Measurements from ENCODE around the gene PODXL.

PODXL gene

GRCh38 chr7:131497454-131497853 lies 59.0 kb downstream of the PODXL start:
- Histone ChIP-seq H3K9ac (ENCODE audit: low read depth in 1 of 2, low read length in 2 of 2) (no peak overlapping the region), H3K27me3 (ENCODE audit: control insufficient read depth in 2 of 2, insufficient read depth in 2 of 2, low read length in 2 of 2) (no peaks in the 10 kb centered on the region), H3K9me3 (ENCODE audit: control insufficient read depth in 2 of 2, low read length in 2 of 2) (no peaks in the 10 kb centered on the region), H3K4me3 (ENCODE audit: low read length in 2 of 2) (no peak overlapping the region), H3K4me1 (ENCODE audit: control insufficient read depth in 2 of 2, insufficient read depth in 2 of 2, low read length in 2 of 2) (no peaks in the 10 kb centered on the region), H3K36me3 (ENCODE audit: control insufficient read depth in 2 of 2, insufficient read depth in 2 of 2, low read length in 2 of 2) (peaks cover 0 to 16% of the 10 kb centered on the region in 2 donors), H3K27ac (ENCODE audit: low read depth in 2 of 2, low read length in 2 of 2) (no peak overlapping the region)

DNA sequence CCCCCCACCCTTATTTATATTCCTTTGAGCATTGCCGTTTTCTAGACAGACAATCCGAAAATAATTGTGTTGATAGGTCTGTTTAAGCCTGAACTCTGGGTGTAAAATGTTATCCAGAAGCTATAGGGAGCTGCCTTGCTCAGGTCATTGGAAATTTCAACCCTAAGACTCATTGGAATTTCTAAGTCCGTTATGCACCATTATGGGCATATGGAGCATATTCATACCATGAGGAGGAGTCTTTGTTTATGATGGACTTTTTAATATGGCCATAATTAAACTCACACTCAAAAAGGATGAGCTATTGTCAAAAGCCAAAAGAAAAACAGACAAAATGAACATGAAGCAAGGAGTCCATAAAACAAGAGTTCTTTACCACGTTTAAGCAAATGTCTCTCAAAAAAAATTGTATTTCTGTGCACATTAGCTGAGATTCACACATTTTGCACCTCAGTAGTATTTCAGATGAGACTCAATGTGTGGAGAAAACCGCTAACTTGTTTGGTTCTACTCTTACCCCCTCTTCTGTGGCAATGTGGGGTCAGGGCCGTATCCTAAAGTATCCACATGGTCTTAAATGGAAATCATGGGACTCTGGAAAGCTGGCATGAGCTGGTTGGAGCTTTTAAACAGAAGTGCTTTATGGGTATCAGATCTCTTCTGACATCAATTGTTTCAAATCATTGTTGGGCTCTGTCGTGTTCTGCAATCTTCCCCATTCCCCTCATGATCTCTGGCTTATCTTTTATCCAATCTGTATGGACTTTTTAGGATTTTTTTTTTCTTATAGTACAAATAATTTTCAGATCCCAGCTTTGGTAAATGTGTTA lies 60.5 kb downstream of the PODXL start:
- no peak overlapping the region for H3K9ac ChIP-seq (ENCODE audit: low read depth in 1 of 2, low read length in 2 of 2)
- H3K27me3 ChIP-seq (ENCODE audit: control insufficient read depth in 2 of 2, insufficient read depth in 2 of 2, low read length in 2 of 2), result no peaks in the 10 kb centered on the region
- no peaks in the 10 kb centered on the region for H3K4me1 ChIP-seq (ENCODE audit: control insufficient read depth in 2 of 2, insufficient read depth in 2 of 2, low read length in 2 of 2)
- H3K27ac ChIP-seq (ENCODE audit: low read depth in 2 of 2, low read length in 2 of 2), result no peak overlapping the region
- peaks cover 0 to 16% of the 10 kb centered on the region in 2 donors for H3K36me3 ChIP-seq (ENCODE audit: control insufficient read depth in 2 of 2, insufficient read depth in 2 of 2, low read length in 2 of 2)
- no peaks in the 10 kb centered on the region for H3K9me3 ChIP-seq (ENCODE audit: control insufficient read depth in 2 of 2, low read length in 2 of 2)
- H3K4me3 ChIP-seq (ENCODE audit: low read length in 2 of 2), result no peak overlapping the region

GRCh38 chr7:131494182-131494581 lies 62.2 kb downstream of the PODXL start:
- H3K9ac ChIP-seq (ENCODE audit: low read depth in 1 of 2, low read length in 2 of 2), result no peak overlapping the region
- no peaks in the 10 kb centered on the region for H3K27me3 ChIP-seq (ENCODE audit: control insufficient read depth in 2 of 2, insufficient read depth in 2 of 2, low read length in 2 of 2)
- peaks cover 0 to 16% of the 10 kb centered on the region in 2 donors for H3K36me3 ChIP-seq (ENCODE audit: control insufficient read depth in 2 of 2, insufficient read depth in 2 of 2, low read length in 2 of 2)
- H3K4me1 ChIP-seq (ENCODE audit: control insufficient read depth in 2 of 2, insufficient read depth in 2 of 2, low read length in 2 of 2), result no peaks in the 10 kb centered on the region
- H3K4me3 ChIP-seq (ENCODE audit: low read length in 2 of 2), result no peak overlapping the region
- no peaks in the 10 kb centered on the region for H3K9me3 ChIP-seq (ENCODE audit: control insufficient read depth in 2 of 2, low read length in 2 of 2)
- H3K27ac ChIP-seq (ENCODE audit: low read depth in 2 of 2, low read length in 2 of 2), result no peak overlapping the region

DNA sequence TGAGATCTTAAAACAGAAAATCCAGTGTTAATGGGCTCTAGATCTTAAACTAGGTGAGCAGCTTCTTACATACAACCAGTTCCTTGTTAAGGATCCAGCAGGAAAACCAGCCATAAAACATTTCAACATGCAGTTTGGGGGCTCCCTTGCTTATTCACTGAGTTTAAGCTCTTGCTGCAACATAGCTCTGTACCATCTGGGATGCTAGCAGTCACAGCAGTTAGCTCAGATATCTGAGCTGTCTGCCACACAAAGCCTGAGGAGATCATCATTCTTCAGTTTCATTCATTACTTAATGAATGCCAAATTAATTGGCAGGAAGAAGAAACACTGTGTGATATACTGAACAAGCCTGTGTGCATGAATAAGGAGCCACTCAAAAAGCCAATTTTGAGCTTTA lies 62.8 kb downstream of the PODXL start:
- H3K9ac ChIP-seq (ENCODE audit: low read depth in 1 of 2, low read length in 2 of 2), result no peak overlapping the region
- H3K27me3 ChIP-seq (ENCODE audit: control insufficient read depth in 2 of 2, insufficient read depth in 2 of 2, low read length in 2 of 2), result no peaks in the 10 kb centered on the region
- H3K27ac ChIP-seq (ENCODE audit: low read depth in 2 of 2, low read length in 2 of 2), result no peak overlapping the region
- H3K4me3 ChIP-seq (ENCODE audit: low read length in 2 of 2), result no peak overlapping the region
- no peaks in the 10 kb centered on the region for H3K4me1 ChIP-seq (ENCODE audit: control insufficient read depth in 2 of 2, insufficient read depth in 2 of 2, low read length in 2 of 2)
- H3K36me3 ChIP-seq (ENCODE audit: control insufficient read depth in 2 of 2, insufficient read depth in 2 of 2, low read length in 2 of 2), result peaks cover 0 to 14% of the 10 kb centered on the region in 2 donors
- no peaks in the 10 kb centered on the region for H3K9me3 ChIP-seq (ENCODE audit: control insufficient read depth in 2 of 2, low read length in 2 of 2)

- H3K27ac ChIP-seq (ENCODE audit: low read depth in 2 of 2, low read length in 2 of 2), result no peak overlapping the region
- no peaks in the 10 kb centered on the region for H3K27me3 ChIP-seq (ENCODE audit: control insufficient read depth in 2 of 2, insufficient read depth in 2 of 2, low read length in 2 of 2)
- no peak overlapping the region for H3K9ac ChIP-seq (ENCODE audit: low read depth in 1 of 2, low read length in 2 of 2)
- no peaks in the 10 kb centered on the region for H3K4me1 ChIP-seq (ENCODE audit: control insufficient read depth in 2 of 2, insufficient read depth in 2 of 2, low read length in 2 of 2)
- H3K9me3 ChIP-seq (ENCODE audit: control insufficient read depth in 2 of 2, low read length in 2 of 2), result no peaks in the 10 kb centered on the region
- H3K36me3 ChIP-seq (ENCODE audit: control insufficient read depth in 2 of 2, insufficient read depth in 2 of 2, low read length in 2 of 2), result peaks cover 0 to 10% of the 10 kb centered on the region in 2 donors
- H3K4me3 ChIP-seq (ENCODE audit: low read length in 2 of 2), result no peak overlapping the region
Measured at GRCh38 chr7:131493081-131493480, 63.3 kb downstream of the PODXL start.

DNA sequence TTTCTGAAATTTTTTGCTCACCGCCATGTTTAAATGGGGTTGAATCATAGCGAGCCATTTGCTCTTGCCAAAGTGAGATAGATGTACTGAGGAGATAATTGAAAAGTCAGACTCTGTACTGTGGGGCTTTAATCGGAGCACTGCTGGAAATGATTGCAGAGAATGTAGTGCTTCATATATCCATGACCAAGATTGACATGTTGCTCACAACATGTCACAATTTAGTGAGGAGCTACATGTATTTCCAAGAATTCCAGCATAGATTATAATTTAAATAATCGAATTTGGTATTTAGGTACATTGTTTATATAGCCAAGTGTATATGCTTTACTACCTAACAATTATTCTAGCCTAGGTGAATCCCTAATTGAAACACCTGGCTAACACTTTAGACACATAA lies 66.5 kb downstream of the PODXL start:
- peaks cover 2 to 5% of the 10 kb centered on the region in 2 donors for H3K36me3 ChIP-seq (ENCODE audit: control insufficient read depth in 2 of 2, insufficient read depth in 2 of 2, low read length in 2 of 2)
- no peaks in the 10 kb centered on the region for H3K4me1 ChIP-seq (ENCODE audit: control insufficient read depth in 2 of 2, insufficient read depth in 2 of 2, low read length in 2 of 2)
- no peak overlapping the region for H3K27ac ChIP-seq (ENCODE audit: low read depth in 2 of 2, low read length in 2 of 2)
- no peaks in the 10 kb centered on the region for H3K9me3 ChIP-seq (ENCODE audit: control insufficient read depth in 2 of 2, low read length in 2 of 2)
- no peak overlapping the region for H3K9ac ChIP-seq (ENCODE audit: low read depth in 1 of 2, low read length in 2 of 2)
- no peak overlapping the region for H3K4me3 ChIP-seq (ENCODE audit: low read length in 2 of 2)
- no peaks in the 10 kb centered on the region for H3K27me3 ChIP-seq (ENCODE audit: control insufficient read depth in 2 of 2, insufficient read depth in 2 of 2, low read length in 2 of 2)

DNA sequence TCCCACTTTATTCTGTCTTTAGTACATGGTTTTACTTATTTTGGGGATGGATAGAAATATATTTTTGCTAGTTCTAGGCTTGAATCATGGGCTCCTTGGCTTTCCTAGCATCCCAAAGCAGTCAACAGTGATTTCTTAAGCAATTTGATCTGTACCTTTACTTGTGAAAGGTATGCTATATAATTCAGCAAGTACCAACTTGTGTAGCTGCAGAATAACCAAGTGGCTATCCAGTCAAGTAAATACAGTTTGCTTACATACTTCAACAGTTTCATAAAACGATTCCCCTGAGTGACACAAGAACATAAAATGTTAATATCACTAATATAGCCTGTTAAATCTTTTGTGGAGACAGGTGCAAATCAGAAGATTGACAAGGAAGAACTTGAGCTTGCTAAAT lies 67.2 kb downstream of the PODXL start:
- H3K9me3 ChIP-seq (ENCODE audit: control insufficient read depth in 2 of 2, low read length in 2 of 2), result no peaks in the 10 kb centered on the region
- H3K4me3 ChIP-seq (ENCODE audit: low read length in 2 of 2), result no peak overlapping the region
- H3K27ac ChIP-seq (ENCODE audit: low read depth in 2 of 2, low read length in 2 of 2), result no peak overlapping the region
- peaks cover 2 to 5% of the 10 kb centered on the region in 2 donors for H3K36me3 ChIP-seq (ENCODE audit: control insufficient read depth in 2 of 2, insufficient read depth in 2 of 2, low read length in 2 of 2)
- H3K27me3 ChIP-seq (ENCODE audit: control insufficient read depth in 2 of 2, insufficient read depth in 2 of 2, low read length in 2 of 2), result no peaks in the 10 kb centered on the region
- no peak overlapping the region for H3K9ac ChIP-seq (ENCODE audit: low read depth in 1 of 2, low read length in 2 of 2)
- H3K4me1 ChIP-seq (ENCODE audit: control insufficient read depth in 2 of 2, insufficient read depth in 2 of 2, low read length in 2 of 2), result no peaks in the 10 kb centered on the region

DNA sequence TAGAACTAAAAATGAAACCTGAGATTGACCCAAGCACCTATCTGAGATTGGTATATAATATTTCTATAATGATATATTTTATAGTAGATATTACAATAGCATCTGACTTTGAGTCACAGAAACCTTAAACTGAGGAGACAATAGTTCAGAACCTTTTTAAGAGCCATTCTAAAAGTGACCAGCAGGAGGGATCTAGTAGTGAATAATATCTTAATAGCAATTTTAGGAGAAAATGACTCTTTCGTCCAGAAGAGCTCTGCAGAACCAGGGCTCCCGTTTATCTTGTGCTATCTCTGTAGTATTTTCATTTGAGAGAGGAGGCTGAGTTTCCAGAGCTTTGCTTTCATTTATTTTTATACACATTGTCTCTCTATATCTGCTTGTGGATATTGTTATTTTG lies 68.1 kb downstream of the PODXL start:
- H3K9me3 ChIP-seq (ENCODE audit: control insufficient read depth in 2 of 2, low read length in 2 of 2), result no peaks in the 10 kb centered on the region
- H3K27me3 ChIP-seq (ENCODE audit: control insufficient read depth in 2 of 2, insufficient read depth in 2 of 2, low read length in 2 of 2), result no peaks in the 10 kb centered on the region
- peaks cover 2 to 5% of the 10 kb centered on the region in 2 donors for H3K36me3 ChIP-seq (ENCODE audit: control insufficient read depth in 2 of 2, insufficient read depth in 2 of 2, low read length in 2 of 2)
- H3K27ac ChIP-seq (ENCODE audit: low read depth in 2 of 2, low read length in 2 of 2), result no peak overlapping the region
- no peak overlapping the region for H3K4me3 ChIP-seq (ENCODE audit: low read length in 2 of 2)
- H3K4me1 ChIP-seq (ENCODE audit: control insufficient read depth in 2 of 2, insufficient read depth in 2 of 2, low read length in 2 of 2), result no peaks in the 10 kb centered on the region
- H3K9ac ChIP-seq (ENCODE audit: low read depth in 1 of 2, low read length in 2 of 2), result no peak overlapping the region

- H3K4me3 ChIP-seq (ENCODE audit: low read length in 2 of 2), result no peak overlapping the region
- H3K9ac ChIP-seq (ENCODE audit: low read depth in 1 of 2, low read length in 2 of 2), result no peak overlapping the region
- no peaks in the 10 kb centered on the region for H3K4me1 ChIP-seq (ENCODE audit: control insufficient read depth in 2 of 2, insufficient read depth in 2 of 2, low read length in 2 of 2)
- H3K27me3 ChIP-seq (ENCODE audit: control insufficient read depth in 2 of 2, insufficient read depth in 2 of 2, low read length in 2 of 2), result no peaks in the 10 kb centered on the region
- H3K9me3 ChIP-seq (ENCODE audit: control insufficient read depth in 2 of 2, low read length in 2 of 2), result no peaks in the 10 kb centered on the region
- H3K36me3 ChIP-seq (ENCODE audit: control insufficient read depth in 2 of 2, insufficient read depth in 2 of 2, low read length in 2 of 2), result peaks cover 2 to 5% of the 10 kb centered on the region in 2 donors
- H3K27ac ChIP-seq (ENCODE audit: low read depth in 2 of 2, low read length in 2 of 2), result no peak overlapping the region
Measured at GRCh38 chr7:131487217-131487616, 69.2 kb downstream of the PODXL start.

DNA sequence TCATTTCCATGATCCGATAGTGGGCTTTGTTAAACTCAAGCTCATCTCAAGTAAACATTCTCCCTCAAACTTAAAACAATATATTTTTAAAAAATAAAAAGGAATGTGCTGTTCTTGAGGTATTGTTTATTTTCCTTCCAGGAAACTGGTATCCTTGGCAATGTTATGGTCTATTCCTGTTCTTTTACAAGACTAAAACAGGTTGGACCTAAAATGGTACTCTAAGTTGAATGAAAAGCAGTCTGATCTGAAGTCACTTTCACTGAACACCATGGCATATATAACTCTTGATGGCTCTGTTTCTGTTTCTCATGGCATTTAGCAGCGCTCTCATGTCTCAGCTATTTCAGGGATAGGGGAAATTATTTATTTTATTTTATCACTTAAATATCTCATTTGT lies 70.1 kb downstream of the PODXL start:
- no peak overlapping the region for H3K27ac ChIP-seq (ENCODE audit: low read depth in 2 of 2, low read length in 2 of 2)

More for the DNA sequence above, 70.1 kb downstream of the PODXL start:
- no peaks in the 10 kb centered on the region for H3K4me1 ChIP-seq (ENCODE audit: control insufficient read depth in 2 of 2, insufficient read depth in 2 of 2, low read length in 2 of 2)
- no peak overlapping the region for H3K9ac ChIP-seq (ENCODE audit: low read depth in 1 of 2, low read length in 2 of 2)
- no peaks in the 10 kb centered on the region for H3K27me3 ChIP-seq (ENCODE audit: control insufficient read depth in 2 of 2, insufficient read depth in 2 of 2, low read length in 2 of 2)
- peaks cover 2 to 5% of the 10 kb centered on the region in 2 donors for H3K36me3 ChIP-seq (ENCODE audit: control insufficient read depth in 2 of 2, insufficient read depth in 2 of 2, low read length in 2 of 2)
- H3K4me3 ChIP-seq (ENCODE audit: low read length in 2 of 2), result no peak overlapping the region
- no peaks in the 10 kb centered on the region for H3K9me3 ChIP-seq (ENCODE audit: control insufficient read depth in 2 of 2, low read length in 2 of 2)

Data from mucosa of rectum (tissue), 2 donors.